GM10248 (cell line): ENCODE results near the gene AGO3.
"Not testable (repeated sequence)": the region's sequence is repeated elsewhere in the genome, so short reads cannot be mapped to it uniquely, and the experiment has no call there.

Experiments used
- CTCF ChIA-PET: fragments of 300-600 bp; sonication (Branson Sonifier 250); formaldehyde crosslinking; extraction: SDS; loops from one replicate; lab custom pipeline; 2021; ENCODE audit warnings: antibody characterized with exemption; lab: Yijun Ruan, JAX
- POLR2A ChIA-PET: fragments of 350-650 bp; sonication (Branson Sonifier 250); formaldehyde crosslinking; extraction: SDS; loops from one replicate; lab custom pipeline; 2020; ENCODE audit warnings: antibody characterized with exemption; lab: Yijun Ruan, JAX
- DNase-seq: peaks from one replicate; pipeline ENCODE4 v3.0.0; 2012; ENCODE audit errors: extremely low spot score
- CTCF ChIP-seq: IDR thresholded peaks from 2 replicates; pipeline ENCODE4 v1.5.1; 2012; ENCODE audit warnings: mild to moderate bottlenecking, low read depth; ENCODE audit errors: extremely low read depth, missing control alignments, control extremely low read depth

The AGO3 gene

DNA sequence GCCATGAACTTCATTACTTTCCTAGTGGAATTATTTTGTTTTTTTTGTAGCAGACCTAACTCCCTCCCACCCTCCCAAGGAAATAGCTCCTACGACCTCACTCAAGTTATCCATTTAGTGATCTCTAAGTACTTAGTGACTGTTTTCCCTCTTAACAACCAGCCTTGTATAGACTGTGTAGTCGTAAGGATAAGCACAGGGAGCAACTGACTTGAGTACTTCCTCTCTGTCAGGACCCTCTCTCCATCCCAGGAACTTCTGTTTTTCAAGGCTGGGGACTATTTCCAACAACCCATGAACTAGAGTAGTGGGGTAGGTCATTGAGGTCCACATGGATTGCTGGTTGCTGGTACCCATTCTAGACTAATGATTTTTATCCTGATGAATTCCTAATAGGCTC is 46.0 kb upstream of the AGO3 start:
- ChIA-PET POLR2A (no interaction called here), CTCF (interaction anchor here (0.9 to 4.5 kb wide), 2 partner anchors 12 kb away, joined by 3 to 14 read pairs; no protein-coding TSS in a partner anchor)
- no peak for TF ChIP-seq CTCF
- DNase-seq = no peak

DNA sequence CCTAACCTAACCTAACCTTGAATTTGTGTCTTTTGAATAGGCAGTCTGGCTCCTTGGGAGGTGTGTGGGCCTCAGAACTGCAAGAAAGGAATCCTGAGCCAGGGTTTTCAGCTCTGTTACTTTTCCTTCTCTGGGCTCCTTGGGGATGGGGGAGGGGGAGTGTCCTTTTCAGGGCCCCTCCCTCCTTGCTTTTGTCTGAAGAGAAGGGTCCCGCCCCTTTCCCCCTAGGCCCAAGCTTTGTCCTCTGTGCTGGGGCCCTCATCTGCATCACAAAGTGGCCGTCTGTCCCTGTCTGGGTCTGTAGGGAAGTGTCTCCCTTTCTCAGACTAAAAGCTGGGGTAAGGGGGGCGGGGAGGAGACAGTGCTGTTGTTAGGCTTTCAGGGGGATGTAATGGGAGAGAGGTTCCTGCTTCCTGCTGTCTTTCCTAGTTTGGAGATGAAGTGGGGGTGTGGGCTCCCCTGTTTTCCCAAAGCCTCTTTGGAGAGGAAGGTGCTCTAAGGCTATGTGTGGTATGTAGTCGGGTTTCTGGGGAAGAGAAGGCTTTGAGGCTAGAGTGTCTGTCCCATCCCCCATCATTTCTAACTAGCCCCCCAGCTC is 44.8 kb upstream of the AGO3 start:
- POLR2A ChIA-PET = no interaction called here
- CTCF ChIA-PET = interaction anchor here (0.9 to 1.1 kb wide), 2 partner anchors 13 to 201 kb away, joined by 3 read pairs; no protein-coding TSS in a partner anchor
- no peak for TF ChIP-seq CTCF
- no peak for DNase-seq

DNA sequence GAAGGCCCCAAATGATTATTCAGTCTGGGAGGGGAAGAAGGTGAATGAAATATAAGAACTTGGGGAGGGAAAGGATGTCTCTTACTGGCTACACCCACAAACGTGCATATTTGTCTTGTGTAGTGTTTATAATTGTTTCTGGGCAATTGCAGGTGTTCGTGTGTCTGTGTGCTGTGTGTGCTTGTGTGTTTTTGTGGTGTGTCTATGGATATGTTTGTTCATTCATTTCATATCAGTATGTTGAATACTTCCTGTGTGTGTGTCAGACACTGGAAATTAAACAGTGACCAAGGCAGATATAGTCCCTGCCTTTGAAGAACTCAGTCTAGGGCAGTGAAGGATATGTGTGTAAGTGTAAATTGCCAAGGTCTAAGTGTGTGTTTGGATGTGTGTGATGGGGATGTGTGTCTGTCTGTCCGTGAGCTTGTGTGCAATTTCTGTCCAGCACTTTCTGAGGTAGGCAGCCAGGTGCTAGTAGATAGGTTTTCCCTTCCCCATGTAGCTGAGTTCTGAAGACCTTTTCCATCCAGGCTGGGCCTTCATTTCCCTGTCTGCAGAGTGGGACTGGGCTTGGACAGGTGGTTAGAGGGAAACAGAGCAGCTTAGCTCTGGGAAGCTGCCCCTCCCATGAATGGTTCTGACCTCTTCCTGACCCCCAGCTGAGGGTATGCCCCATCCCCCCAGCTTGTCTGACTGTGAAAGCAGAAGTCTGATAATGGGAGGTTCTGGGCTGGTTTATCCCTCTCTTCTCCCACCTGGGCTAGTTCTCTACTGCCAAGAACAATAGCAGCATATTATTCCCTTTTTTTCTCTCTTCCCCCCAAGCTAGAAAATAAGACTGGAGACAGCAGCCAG is 44.1 kb upstream of the AGO3 start:
- peak; percentile 53 for DNase-seq
- CTCF ChIA-PET = interaction anchor here (1.0 to 2.4 kb wide), 6 partner anchors 10 to 301 kb away, joined by 3 to 8 read pairs (median 4); no protein-coding TSS in a partner anchor

DNA sequence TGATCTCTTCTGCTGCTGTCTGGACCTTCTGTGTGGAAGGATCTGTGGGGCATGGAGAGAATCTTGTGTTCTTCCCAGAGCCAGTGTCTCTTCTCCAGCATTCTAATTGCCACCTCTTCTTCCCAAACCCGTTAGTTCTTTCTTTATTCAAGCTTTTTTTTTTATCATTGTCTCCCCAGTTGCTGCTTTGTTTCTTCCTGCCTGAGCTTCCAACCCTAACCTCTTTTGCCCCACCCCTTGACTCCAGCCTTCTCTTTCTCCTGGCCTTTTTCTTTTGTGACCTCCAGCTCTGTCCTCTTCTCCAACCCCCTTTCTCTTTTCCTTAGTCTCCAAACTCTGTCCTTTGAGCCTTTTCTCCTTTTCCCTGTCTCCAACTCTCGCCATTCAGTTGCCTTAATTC is 43.4 kb upstream of the AGO3 start:
- CTCF ChIA-PET = interaction anchor here (1.0 to 2.4 kb wide), 5 partner anchors 10 to 300 kb away, joined by 3 to 8 read pairs (median 5); no protein-coding TSS in a partner anchor
- no peak for TF ChIP-seq CTCF
- POLR2A ChIA-PET = no interaction called here
- no peak for DNase-seq

More for the DNA sequence above, 44.1 kb upstream of the AGO3 start:
- TF ChIP-seq CTCF = no peak
- POLR2A ChIA-PET = no interaction called here

- ChIA-PET POLR2A (no interaction called here), CTCF (interaction anchor here (0.7 to 2.4 kb wide), 5 partner anchors 8 to 31 kb away, joined by 3 to 8 read pairs (median 5); no protein-coding TSS in a partner anchor)
- DNase-seq = no peak
- no peak for TF ChIP-seq CTCF
Observed at GRCh38 chr1:35888255-35888654, 42.6 kb upstream of the AGO3 start.

GRCh38 chr1:35888981-35889380 is 41.9 kb upstream of the AGO3 start:
- CTCF ChIA-PET = interaction anchor here (0.7 to 2.4 kb wide), 4 partner anchors 9 to 30 kb away, joined by 3 to 8 read pairs (median 4); no protein-coding TSS in a partner anchor
- POLR2A ChIA-PET, DNase-seq: not testable (repeated sequence)
